Measurements from ENCODE around the gene EFL1. TPM values are rescaled to one million over a fixed set of nuclear protein-coding genes. Genes with fewer than 3 reads are reported as not detected.

The EFL1 gene
- polyA plus RNA-seq, 1 donor from 2014 or later, result 16.8 TPM

- no peak overlapping the region for H3K9ac ChIP-seq (ENCODE audit: low read length)
- no peaks in the 10 kb centered on the region for H3K79me2 ChIP-seq (replicated peaks; ENCODE audit: insufficient read depth, low read length)
- H3K4me2 ChIP-seq (ENCODE audit: low read length), result no peak overlapping the region
- no peaks in the 10 kb centered on the region for H3K27me3 ChIP-seq (ENCODE audit: insufficient read depth, low read depth, low read length)
- no peak overlapping the region for H2AFZ ChIP-seq (ENCODE audit: low read depth, low read length)
- H3K27ac ChIP-seq (ENCODE audit: low read length), result no peak overlapping the region
- no peaks in the 10 kb centered on the region for H3K9me2 ChIP-seq (ENCODE audit: insufficient read depth, low read length)
- H3F3A ChIP-seq (ENCODE audit: insufficient read depth, low read length, poor library complexity, severe bottlenecking), result no peaks in the 10 kb centered on the region
- no peaks in the 10 kb centered on the region for H3K9me3 ChIP-seq (ENCODE audit: low read length)
- no peaks in the 10 kb centered on the region for H4K20me1 ChIP-seq (ENCODE audit: insufficient read depth)
- no peaks in the 10 kb centered on the region for H3K36me3 ChIP-seq (ENCODE audit: insufficient read depth, low read length)
- no peak overlapping the region for H3K4me3 ChIP-seq (ENCODE audit: low read length)
- TF ChIP-seq EP300 (conservative IDR thresholded peaks at IDR 0.05; ENCODE audit: poor library complexity, severe bottlenecking), result no peak
These were observed 42.2 kb upstream of the EFL1 start for GRCh38 chr15:82304778-82305090.

- Histone ChIP-seq H3K79me2 (replicated peaks; ENCODE audit: insufficient read depth, low read length) (no peaks in the 10 kb centered on the region), H3K4me3 (ENCODE audit: low read length) (no peak overlapping the region), H3K9ac (ENCODE audit: low read length) (no peak overlapping the region), H3K36me3 (ENCODE audit: insufficient read depth, low read length) (no peaks in the 10 kb centered on the region), H3F3A (ENCODE audit: insufficient read depth, low read length, poor library complexity, severe bottlenecking) (no peaks in the 10 kb centered on the region), H3K27ac (ENCODE audit: low read length) (no peak overlapping the region), H3K9me3 (ENCODE audit: low read length) (no peaks in the 10 kb centered on the region), H2AFZ (ENCODE audit: low read depth, low read length) (no peak overlapping the region), H3K4me2 (ENCODE audit: low read length) (no peak overlapping the region), H3K9me2 (ENCODE audit: insufficient read depth, low read length) (no peaks in the 10 kb centered on the region), H4K20me1 (ENCODE audit: insufficient read depth) (no peaks in the 10 kb centered on the region), H3K27me3 (ENCODE audit: insufficient read depth, low read depth, low read length) (no peaks in the 10 kb centered on the region)
- no peak for TF ChIP-seq TAF1 (IDR thresholded peaks at IDR 0.05; ENCODE audit: low read depth)
- TF ChIP-seq EZH2 (IDR thresholded peaks at IDR 0.05; ENCODE audit: borderline replicate concordance, insufficient read depth, low read length, poor library complexity, severe bottlenecking), result no peak
- TF ChIP-seq CTCF (IDR thresholded peaks at IDR 0.05; ENCODE audit: poor library complexity, severe bottlenecking), result no peak
- TF ChIP-seq POLR2AphosphoS5 (IDR thresholded peaks at IDR 0.05), result no peak
- no peak for TF ChIP-seq SMC3 (conservative IDR thresholded peaks at IDR 0.05; ENCODE audit: poor library complexity)
- no peak for TF ChIP-seq MXI1 (conservative IDR thresholded peaks at IDR 0.05; ENCODE audit: poor library complexity, severe bottlenecking)
- no peak for TF ChIP-seq EP300 (conservative IDR thresholded peaks at IDR 0.05; ENCODE audit: poor library complexity, severe bottlenecking)
- no peak for TF ChIP-seq RAD21 (conservative IDR thresholded peaks at IDR 0.05)
- no peak for TF ChIP-seq REST (IDR thresholded peaks at IDR 0.05; ENCODE audit: borderline replicate concordance)
These were observed 41.6 kb upstream of the EFL1 start for GRCh38 chr15:82303956-82304777.
